A549 (cell line): Measurements from ENCODE around the gene COQ8B. TPM values are rescaled to one million over a fixed set of nuclear protein-coding genes. Genes with fewer than 3 reads are reported as not detected.

Experiments
- ATAC-seq, 2 experiments: fragments of 200-7000 bp in 1 of 2; fragments of >200 bp in 1 of 2; cut with Nextera tagmentation in 1 of 2; cut with Tn5 transposase in 1 of 2; 3 replicates each; pipeline versions ENCODE4 v1.8.0 to v1.9.1; 2018 to 2020; ENCODE audit warnings: mild to moderate bottlenecking in 1 of 2, moderate library complexity in 1 of 2
- CTCF ChIA-PET: fragments of 300-600 bp; sonication (Branson Sonifier 250); formaldehyde crosslinking; extraction: SDS; loops from one replicate; lab custom pipeline; 2021; ENCODE audit warnings: antibody characterized with exemption, inconsistent platforms; lab: Yijun Ruan, JAX
- POLR2A ChIA-PET: fragments of 350-600 bp; formaldehyde crosslinking; extraction: SDS; loops from one replicate; lab custom pipeline; 2021; ENCODE audit warnings: antibody characterized with exemption, inconsistent platforms; lab: Yijun Ruan, JAX
- DNase-seq, 2 experiments: peaks; one replicate each; pipeline versions ENCODE4 v3.0.0 to v3.0.0-alpha.2; 2011 to 2016; ENCODE audit warnings: low read depth in 1 of 2, low spot score in 1 of 2
- FAIRE-seq: peaks from 2 replicates; lab custom pipeline; 2011; peaks lifted over from hg19 to GRCh38; lab: Jason Lieb, UNC
- H3K27ac ChIP-seq, 2 experiments: fragments of >200 bp; sonication (Bioruptor Twin); formaldehyde crosslinking; 3 replicates each; pipeline ENCODE4 v1.5.1; 2016 to 2017
- H3K4me1 ChIP-seq: fragments of >200 bp; sonication (Bioruptor Twin); formaldehyde crosslinking; 3 replicates; pipeline ENCODE4 v1.6.1; 2016
- H3K4me2 ChIP-seq: fragments of >200 bp; sonication (Bioruptor Twin); formaldehyde crosslinking; 3 replicates; pipeline ENCODE4 v1.6.1; 2016
- H3K4me3 ChIP-seq: fragments of >200 bp; sonication (Bioruptor Twin); formaldehyde crosslinking; 3 replicates; pipeline ENCODE4 v1.5.1; 2016
- H3K9me3 ChIP-seq: fragments of >200 bp; sonication (Bioruptor Twin); formaldehyde crosslinking; 3 replicates; pipeline ENCODE4 v1.6.1; 2016
- BHLHE40 ChIP-seq: IDR thresholded peaks from 2 replicates; pipeline ENCODE4 v1.6.1; 2012; ENCODE audit warnings: low read depth, low read length, inconsistent platforms
- CBX8 ChIP-seq: fragments of 200-600 bp; sonication (generic); IDR thresholded peaks from 2 replicates; pipeline ENCODE4 v1.6.1; 2016
- CHD2 ChIP-seq: fragments of 150-350 bp; IDR thresholded peaks from 2 replicates; pipeline ENCODE4 v1.6.1; 2014; ENCODE audit warnings: low read length; ENCODE audit not compliant: partially characterized antibody
- CHD4 ChIP-seq: fragments of 200-600 bp; sonication (generic); IDR thresholded peaks from 2 replicates; pipeline ENCODE4 v1.6.1; 2016; ENCODE audit warnings: antibody characterized with exemption, mild to moderate bottlenecking, borderline replicate concordance
- EHMT2 ChIP-seq: fragments of 200-600 bp; sonication (generic); IDR thresholded peaks from 2 replicates; pipeline ENCODE4 v1.6.1; 2016; ENCODE audit warnings: antibody characterized with exemption, low read depth, mild to moderate bottlenecking, moderate library complexity
- EP300 ChIP-seq, 2 experiments: fragments of >200 bp; sonication (Bioruptor Twin); formaldehyde crosslinking; IDR thresholded peaks; 2 replicates in 1 of 2; 3 replicates in 1 of 2; pipeline ENCODE4 v1.6.1; 2016 to 2017
- ESRRA ChIP-seq: fragments of 150-350 bp; IDR thresholded peaks from 2 replicates; pipeline ENCODE4 v1.6.1; 2014; ENCODE audit warnings: mild to moderate bottlenecking, low read length, borderline replicate concordance
- HMGXB4 ChIP-seq: fragments of 250-450 bp; sonication (Bioruptor Pico); IDR thresholded peaks from 2 replicates; pipeline ENCODE4 v1.5.0; 2021; ENCODE audit warnings: mild to moderate bottlenecking, moderate library complexity, borderline replicate concordance
- JUN ChIP-seq, 2 experiments: fragments of >200 bp; sonication (Bioruptor Twin); formaldehyde crosslinking; IDR thresholded peaks; 2 replicates in 1 of 2; 3 replicates in 1 of 2; pipeline ENCODE4 v1.6.1; 2016 to 2017
- JUNB ChIP-seq: fragments of >200 bp; sonication (Bioruptor Twin); formaldehyde crosslinking; IDR thresholded peaks from 2 replicates; pipeline ENCODE4 v1.6.1; 2016
- KDM1A ChIP-seq: fragments of 200-600 bp; sonication (generic); IDR thresholded peaks from 2 replicates; pipeline ENCODE4 v1.6.1; 2016; ENCODE audit warnings: low read depth, mild to moderate bottlenecking
- NPAS2 ChIP-seq: fragments of 250-450 bp; sonication (Bioruptor Pico); IDR thresholded peaks from 2 replicates; pipeline ENCODE4 v1.8.0; 2022; ENCODE audit warnings: mild to moderate bottlenecking, moderate library complexity, borderline replicate concordance
- NR3C1 ChIP-seq: fragments of >200 bp; sonication (Bioruptor Twin); formaldehyde crosslinking; IDR thresholded peaks from 3 replicates; pipeline ENCODE4 v1.6.1; 2017
- POLR2AphosphoS2 ChIP-seq: conservative IDR thresholded peaks from 2 replicates; pipeline ENCODE4 v1.6.1; 2012; ENCODE audit warnings: low read length, improper control_type of control experiment, inconsistent platforms
- RARB ChIP-seq: fragments of 250-450 bp; sonication (Bioruptor Pico); IDR thresholded peaks from 2 replicates; pipeline ENCODE4 v1.8.0; 2021; ENCODE audit warnings: mild to moderate bottlenecking, moderate library complexity
- RNF2 ChIP-seq: fragments of 200-600 bp; sonication (generic); IDR thresholded peaks from 2 replicates; pipeline ENCODE4 v1.6.1; 2016; ENCODE audit warnings: low read depth, mild to moderate bottlenecking, antibody characterized with exemption, moderate library complexity, borderline replicate concordance
- USF2 ChIP-seq: fragments of 450-650 bp; IDR thresholded peaks from 2 replicates; pipeline ENCODE4 v1.6.1; 2014; ENCODE audit warnings: antibody characterized with exemption
- ZC3H11A ChIP-seq: fragments of 450-650 bp; IDR thresholded peaks from 2 replicates; pipeline ENCODE4 v1.6.1; 2014; ENCODE audit warnings: antibody characterized with exemption, mild to moderate bottlenecking
- ZSCAN20 ChIP-seq: fragments of 250-450 bp; sonication (Bioruptor Pico); IDR thresholded peaks from 2 replicates; pipeline ENCODE4 v1.8.0; 2022; ENCODE audit warnings: mild to moderate bottlenecking, moderate library complexity
- WGBS: methylation state at CpG from one replicate; pipeline ENCODE4 v1.1.6; 2017; ENCODE audit errors: missing lambda C conversion rate; 5-methylcytosine and 5-hydroxymethylcytosine counted together
- polyA plus RNA-seq, 4 experiments: library from polyadenylated mRNA; depleted of rRNA in 3 of 4; stranded (reverse); fragments of >200 nt; fragmentation: RNase III in 1 of 4; extraction: RNeasy Plus Mini Kit Qiagen cat#74134 plus additional on column Dnase treatment in 1 of 4; gene quantifications; 2 replicates in 3 of 4; 3 replicates in 1 of 4; pipeline ENCODE4 v1.2.3, GENCODE V29; 2011 to 2017
- TF ChIP-seq, protein P1 (sequence below): fragments of 150-350 bp; IDR thresholded peaks from 2 replicates; pipeline ENCODE4 v1.6.1; 2014; ENCODE audit warnings: low read depth, mild to moderate bottlenecking, low read length
- TF ChIP-seq, protein P2 (sequence below): fragments of >200 bp; sonication (Bioruptor Twin); formaldehyde crosslinking; IDR thresholded peaks from 2 replicates; pipeline ENCODE4 v1.6.1; 2016

Gene COQ8B
- polyA plus RNA-seq, 2 of the 4 experiments (the other 2 are of a cell fraction) = 47.2 to 63.6 TPM

DNA sequence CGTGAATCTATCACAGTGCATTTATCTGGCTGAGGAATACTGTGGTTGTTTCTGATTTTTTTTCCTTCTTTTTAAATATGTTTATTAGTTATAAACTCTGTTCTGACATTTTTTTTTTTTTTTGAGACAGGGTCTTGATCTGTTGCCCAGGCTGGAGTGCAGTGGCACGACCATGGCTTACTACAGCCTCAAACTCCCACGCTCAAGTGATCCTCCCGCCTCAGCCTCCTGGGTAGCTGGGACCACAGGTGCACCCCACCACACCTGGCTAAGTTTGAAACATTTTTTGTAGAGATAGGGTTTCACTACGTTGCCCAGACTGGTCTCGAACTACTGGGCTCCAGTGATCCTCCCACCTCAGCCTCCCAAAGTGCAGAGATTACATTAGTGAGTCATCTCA, 19.7 kb downstream of the COQ8B start:
- ATAC-seq = no peak
- Histone ChIP-seq H3K4me1 (peaks cover 5% of the 10 kb centered on the region; the same call in 2 of the 3 replicates), H3K4me2 (no peak overlapping the region), H3K4me3 (no peak overlapping the region), H3K27ac (no peak overlapping the region), H3K9me3 (no peaks in the 10 kb centered on the region)
- DNase-seq = no peak
- no peak for TF ChIP-seq NPAS2 (CRISPR knock-in tag)
- TF ChIP-seq NR3C1 = no peak
- no peak for TF ChIP-seq ZSCAN20 (CRISPR knock-in tag)
- TF ChIP-seq ESRRA = no peak
- no peak for TF ChIP-seq RNF2
- TF ChIP-seq EHMT2 = no peak
- POLR2A ChIA-PET = interaction anchor here (0.7 kb wide), 1 partner anchor 27 kb away, joined by 6 read pairs; no protein-coding TSS in a partner anchor
- FAIRE-seq = no peak
- CTCF ChIA-PET = interaction anchor here (0.8 to 1.6 kb wide), 4 partner anchors 11 to 101 kb away, joined by 3 to 7 read pairs (median 5); no protein-coding TSS in a partner anchor
- WGBS = 95% methylated on average over 6 of the region's 6 CpGs

DNA sequence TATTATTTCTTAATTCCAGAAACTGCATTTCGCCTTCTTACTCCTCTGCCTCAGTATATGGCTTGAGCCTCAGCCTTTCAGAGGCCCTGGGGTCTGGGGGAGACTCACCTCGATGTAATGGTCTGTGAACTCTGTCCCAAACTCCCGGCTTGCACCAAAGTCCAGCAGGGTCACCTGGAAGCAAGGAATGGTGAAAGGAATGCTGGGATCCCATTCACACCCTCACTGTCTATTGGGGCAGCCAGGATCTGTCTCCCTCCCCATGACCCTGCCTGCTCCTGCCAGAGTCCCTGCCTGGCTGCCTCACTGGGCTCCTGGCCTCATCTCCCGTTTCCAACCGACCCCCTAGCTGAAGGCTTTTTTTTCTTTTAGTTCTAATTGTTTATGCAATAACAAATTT, 20.8 kb downstream of the COQ8B start:
- Histone ChIP-seq H3K27ac (no peak overlapping the region), H3K9me3 (no peaks in the 10 kb centered on the region), H3K4me2 (no peak overlapping the region), H3K4me3 (no peak overlapping the region), H3K4me1 (peaks cover 16% of the 10 kb centered on the region)
- DNase-seq = no peak
- CTCF ChIA-PET = interaction anchor here (1.1 to 1.6 kb wide), 2 partner anchors 33 to 34 kb away, joined by 4 to 7 read pairs; no protein-coding TSS in a partner anchor
- no peak for FAIRE-seq
- TF ChIP-seq POLR2AphosphoS2 (no peak), RARB (CRISPR knock-in tag) (no peak), HMGXB4 (CRISPR knock-in tag) (no peak), USF2 (no peak), CHD4 (no peak), JUN (IDR thresholded peaks at IDR 0.05) (0 out of 5 replicates have a peak, but pooled peaks of 1 of the 2 experiments have one; percentile 12), BHLHE40 (no peak), NPAS2 (CRISPR knock-in tag) (no peak)
- TF ChIP-seq, protein P1, sequence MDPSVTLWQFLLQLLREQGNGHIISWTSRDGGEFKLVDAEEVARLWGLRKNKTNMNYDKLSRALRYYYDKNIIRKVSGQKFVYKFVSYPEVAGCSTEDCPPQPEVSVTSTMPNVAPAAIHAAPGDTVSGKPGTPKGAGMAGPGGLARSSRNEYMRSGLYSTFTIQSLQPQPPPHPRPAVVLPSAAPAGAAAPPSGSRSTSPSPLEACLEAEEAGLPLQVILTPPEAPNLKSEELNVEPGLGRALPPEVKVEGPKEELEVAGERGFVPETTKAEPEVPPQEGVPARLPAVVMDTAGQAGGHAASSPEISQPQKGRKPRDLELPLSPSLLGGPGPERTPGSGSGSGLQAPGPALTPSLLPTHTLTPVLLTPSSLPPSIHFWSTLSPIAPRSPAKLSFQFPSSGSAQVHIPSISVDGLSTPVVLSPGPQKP = no peak
- no peak for ATAC-seq
- POLR2A ChIA-PET = no interaction called here
- 86% methylated on average over 5 of the region's 5 CpGs for WGBS

GRCh38 chr19:40693896-40694295, 22.8 kb downstream of the COQ8B start:
- no peak for DNase-seq
- H3K27ac ChIP-seq = no peak overlapping the region
- no peak for FAIRE-seq
- ChIA-PET CTCF (interaction anchor here (1.0 to 5.3 kb wide), 9 partner anchors 8 to 84 kb away, joined by 3 to 66 read pairs (median 3); partner anchors contain the start of gene RAB4B), POLR2A (no interaction called here)
- TF ChIP-seq ESRRA (no peak), EP300 (IDR thresholded peaks at IDR 0.05) (no peak), BHLHE40 (no peak), CHD2 (no peak), CBX8 (no peak), ZSCAN20 (CRISPR knock-in tag) (no peak), ZC3H11A (no peak), JUNB (no peak), USF2 (no peak), KDM1A (no peak)
- TF ChIP-seq, protein P2, sequence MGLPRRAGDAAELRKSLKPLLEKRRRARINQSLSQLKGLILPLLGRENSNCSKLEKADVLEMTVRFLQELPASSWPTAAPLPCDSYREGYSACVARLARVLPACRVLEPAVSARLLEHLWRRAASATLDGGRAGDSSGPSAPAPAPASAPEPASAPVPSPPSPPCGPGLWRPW = no peak
- H3K4me1 ChIP-seq = peaks cover 27% of the 10 kb centered on the region
- no peak for ATAC-seq
- 72% methylated on average over 4 of the region's 4 CpGs for WGBS
- H3K4me3 ChIP-seq = no peak overlapping the region
- H3K4me2 ChIP-seq = no peak overlapping the region
- H3K9me3 ChIP-seq = no peaks in the 10 kb centered on the region
